Stimulated activated CD8-positive, alpha-beta memory T cell treated with anti-CD3 and anti-CD28 coated beads, Interleukin-12 subunit alpha, Interleukin-12 subunit beta, amount 100 ng/mL, for 4 hours (primary cell): ENCODE results near the gene RFC4.

Source experiments
- DNase-seq: peaks from one replicate; pipeline ENCODE4 v3.0.0-alpha.2; 2020; ENCODE audit warnings: low read depth

The RFC4 gene

DNA sequence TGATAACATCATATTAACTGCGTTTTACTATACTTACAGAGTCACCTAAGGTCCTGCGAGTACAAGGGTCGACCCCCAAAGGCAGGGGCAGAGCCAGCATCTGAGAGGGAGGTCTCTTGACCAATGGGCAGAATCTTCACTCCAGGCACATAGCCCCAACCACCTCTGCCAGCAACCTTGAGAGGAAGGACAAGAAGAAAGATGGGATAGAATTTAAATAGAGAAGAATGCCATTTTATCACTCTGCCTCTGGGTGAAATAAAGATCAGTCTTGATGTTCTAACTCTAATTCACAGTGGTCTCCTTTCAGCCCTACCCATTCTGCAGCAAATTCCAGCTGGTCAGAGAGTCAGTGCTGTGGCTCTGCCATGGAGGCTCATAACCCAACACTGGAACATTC is 62.6 kb downstream of the RFC4 start:
- DNase-seq: no peak

DNA sequence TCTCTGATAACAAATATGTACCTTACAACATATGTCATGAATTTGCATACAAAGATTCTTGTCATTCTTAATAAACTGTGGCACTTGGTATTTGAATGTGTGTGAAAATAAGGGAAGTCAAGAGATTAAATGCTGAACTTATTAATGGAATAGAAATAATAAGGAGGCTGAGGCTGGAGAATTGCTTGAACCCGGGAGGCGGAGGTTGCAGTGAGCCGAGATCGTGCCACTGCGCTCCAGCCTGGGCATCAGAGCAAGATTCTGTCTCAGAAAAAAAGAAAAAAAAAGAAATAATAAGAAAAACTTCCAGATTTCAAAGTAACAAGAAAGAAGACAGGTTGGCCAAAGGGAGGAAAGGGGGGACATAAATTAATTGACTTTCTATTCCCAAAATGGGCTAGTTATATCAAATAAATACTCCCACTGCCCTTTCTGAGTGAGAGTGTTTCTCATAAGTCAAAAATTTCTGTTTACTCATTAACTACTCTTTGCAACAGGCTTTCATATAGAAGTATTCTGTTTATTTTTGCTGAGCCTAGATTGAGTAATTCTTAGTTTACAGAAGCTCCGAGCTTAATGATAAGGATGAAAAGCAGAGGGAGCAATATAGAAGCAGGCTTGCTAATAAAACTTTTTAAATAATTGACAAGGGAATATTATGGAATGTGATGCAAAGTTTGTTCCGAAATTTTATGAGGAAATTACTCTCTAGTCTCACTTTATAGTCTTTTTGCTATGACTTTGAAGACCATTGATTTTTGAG is 63.5 kb downstream of the RFC4 start:
- DNase-seq: no peak
